HG02759 (cell line): ENCODE results near the gene MMAB.

Experiments
- ATAC-seq: cut with Tn5 transposase; IDR thresholded peaks from one replicate; pipeline ENCODE4 v1.9.1; 2021; ENCODE audit warnings: mild to moderate bottlenecking, moderate library complexity; ENCODE audit not compliant: unreplicated experiment

MMAB gene

DNA sequence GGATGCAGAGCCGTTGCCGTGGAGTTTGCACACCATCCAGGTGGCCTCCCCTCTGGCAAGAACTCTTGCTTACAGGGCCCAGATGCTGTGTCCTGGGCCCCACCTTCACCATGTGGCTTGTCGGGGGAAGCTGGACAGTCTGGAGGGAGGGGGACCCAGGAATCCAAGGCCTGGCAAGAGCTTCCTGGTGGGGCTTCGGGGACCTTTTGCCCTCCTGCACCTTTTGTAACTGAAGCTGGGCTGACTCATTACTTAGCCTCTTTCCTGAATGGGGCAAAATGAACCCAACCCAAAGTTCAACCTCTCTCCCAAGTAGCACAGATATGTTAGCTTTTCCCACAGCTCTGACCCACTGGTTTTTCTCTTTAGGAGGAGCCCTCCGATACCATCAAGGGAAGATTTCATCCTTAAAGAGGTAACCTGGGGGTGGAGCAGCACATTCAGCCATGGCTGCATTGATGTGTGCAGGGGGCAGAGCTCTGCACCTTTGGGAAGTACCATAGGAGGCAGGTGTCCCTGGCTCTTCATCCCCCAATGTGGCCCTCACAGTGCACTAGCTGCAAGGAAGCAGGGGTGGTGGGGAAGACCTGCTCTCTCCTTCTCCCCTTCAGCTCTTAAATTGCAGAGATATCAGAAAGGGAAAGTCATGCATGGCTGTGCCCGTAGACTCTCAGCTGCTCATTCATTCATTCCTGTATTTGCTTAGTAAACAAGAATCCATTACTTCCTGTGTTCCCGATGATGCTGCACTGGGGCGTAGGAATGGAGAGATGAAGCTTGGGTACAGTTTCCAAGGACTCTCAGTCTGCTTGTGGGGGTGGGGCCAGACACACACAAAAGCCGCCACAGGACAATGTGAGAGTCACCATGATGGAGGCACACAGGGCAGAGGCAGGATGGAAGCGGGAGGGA, 13.3 kb upstream of the MMAB start:
- no peak for ATAC-seq

DNA sequence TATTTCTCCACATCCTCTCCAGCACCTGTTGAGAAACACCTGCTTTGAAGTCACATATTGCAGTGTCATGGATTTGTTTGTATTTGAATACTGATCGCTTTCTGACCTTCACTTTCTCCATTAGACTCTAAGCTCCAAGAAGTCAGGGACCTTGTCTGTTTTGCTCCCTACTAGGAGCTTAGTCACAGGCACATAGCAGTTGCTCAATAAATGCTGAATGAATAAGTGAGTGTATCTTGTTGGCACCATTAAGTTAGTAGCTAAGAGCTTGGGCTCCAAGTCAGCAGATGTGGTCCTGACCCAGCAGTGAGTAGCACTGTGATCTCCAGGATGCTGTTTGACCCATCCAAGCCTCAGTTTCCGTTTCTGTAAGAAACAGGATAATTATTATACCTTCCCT, 10.4 kb upstream of the MMAB start:
- no peak for ATAC-seq

DNA sequence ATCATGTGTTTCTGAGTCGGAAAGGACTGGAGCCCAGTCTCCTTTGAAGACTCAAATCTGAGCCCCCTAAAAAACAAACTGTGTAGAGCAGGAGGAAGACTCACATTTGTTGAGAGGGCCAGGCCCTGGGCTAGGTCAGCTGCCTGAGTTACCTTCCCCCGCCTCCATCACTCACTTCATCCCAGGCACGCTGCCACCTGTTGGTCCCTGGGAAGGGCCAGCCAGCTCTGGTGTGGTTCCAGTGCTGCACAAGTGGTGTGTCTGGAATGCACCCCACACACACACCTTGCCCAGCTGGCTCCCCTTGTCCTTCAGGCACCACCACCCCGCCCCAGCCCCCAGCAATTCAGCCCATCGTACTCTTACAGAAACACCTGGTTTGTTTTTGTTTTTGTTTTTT, 9.3 kb upstream of the MMAB start:
- ATAC-seq = no peak

DNA sequence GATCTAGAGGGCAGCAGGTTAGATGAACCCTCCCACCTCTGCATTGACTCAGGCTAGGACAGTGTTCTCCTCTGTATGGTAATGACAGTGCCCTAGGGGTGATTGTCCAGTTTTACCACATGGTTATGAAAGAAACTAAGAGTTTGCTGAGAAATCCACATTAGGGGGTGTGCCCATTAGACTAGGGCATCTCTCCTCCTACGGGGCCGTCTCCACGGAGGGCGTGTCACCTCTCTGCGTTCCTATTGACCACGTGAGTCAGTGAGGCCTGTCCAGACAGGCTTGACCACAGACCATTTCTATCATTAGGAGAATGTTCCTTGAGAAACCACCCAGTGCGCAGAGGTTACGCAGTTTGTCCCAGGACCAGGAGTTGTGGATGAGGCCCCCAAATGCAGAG, 8.6 kb upstream of the MMAB start:
- ATAC-seq = no peak

DNA sequence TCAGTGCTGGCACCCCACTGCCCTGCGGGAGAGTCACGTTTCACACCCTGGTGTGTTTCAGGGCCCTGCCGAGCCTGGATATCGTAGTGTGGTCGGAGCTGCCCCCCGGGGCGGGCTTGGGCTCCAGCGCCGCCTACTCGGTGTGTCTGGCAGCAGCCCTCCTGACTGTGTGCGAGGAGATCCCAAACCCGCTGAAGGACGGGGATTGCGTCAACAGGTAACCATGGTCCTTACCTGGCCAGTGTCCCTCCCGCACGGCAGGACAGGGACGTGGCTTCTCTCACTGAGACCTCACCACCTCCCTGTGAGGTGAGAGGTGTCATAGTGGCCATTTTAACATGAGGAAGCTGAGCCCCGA, 8.0 kb upstream of the MMAB start:
- ATAC-seq = no peak

DNA sequence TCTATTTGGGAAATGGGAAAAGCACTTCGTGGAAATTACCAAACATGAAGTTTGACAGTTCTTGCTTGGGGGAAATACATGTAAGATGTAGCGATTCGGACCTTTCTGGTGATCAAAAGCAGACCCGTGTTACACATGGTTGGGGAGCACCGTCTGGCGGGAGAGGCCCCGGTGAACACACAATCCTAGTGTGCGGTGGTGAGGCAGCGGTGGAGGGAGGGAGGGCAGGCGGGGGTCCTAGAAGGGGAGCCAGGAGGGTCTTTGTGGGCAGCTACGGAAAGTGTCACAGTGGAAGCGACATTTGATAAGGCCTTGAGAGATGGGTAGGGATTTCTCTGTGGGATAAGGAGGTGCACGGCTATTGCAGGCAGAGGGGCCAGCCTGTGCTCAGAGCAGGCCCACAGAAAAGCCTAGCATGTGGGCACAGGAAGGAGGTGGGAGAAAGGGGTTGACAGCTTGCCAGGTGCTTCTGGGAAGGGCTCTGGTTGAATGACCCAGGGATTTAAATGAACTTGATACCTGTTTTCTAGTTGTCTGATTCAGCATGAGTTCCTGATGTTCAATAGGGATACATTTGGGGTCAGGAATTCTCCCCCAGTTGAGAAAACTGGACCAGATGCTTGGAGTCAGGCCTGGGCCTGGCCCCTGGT, 7.5 kb upstream of the MMAB start:
- no peak for ATAC-seq

DNA sequence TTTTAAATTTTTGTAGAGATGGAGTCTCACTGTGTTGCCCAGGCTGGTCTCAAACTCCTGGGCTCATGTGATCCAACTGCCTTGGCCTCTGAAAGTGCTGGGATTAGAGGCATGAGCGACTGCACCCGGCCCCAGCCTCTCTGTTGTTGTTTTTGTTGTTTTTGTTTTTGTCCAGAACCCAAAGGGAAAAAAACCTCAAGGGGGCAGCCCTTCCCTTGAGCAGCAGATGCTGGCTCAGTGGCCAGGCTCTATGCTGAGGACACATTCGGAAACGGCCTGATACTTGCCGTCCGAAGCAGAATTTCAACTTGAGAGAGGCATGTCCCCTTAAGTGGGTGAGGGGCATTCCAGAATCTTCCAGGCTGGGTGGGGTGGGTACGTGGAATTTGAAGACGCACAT, 7.0 kb upstream of the MMAB start:
- ATAC-seq = no peak

DNA sequence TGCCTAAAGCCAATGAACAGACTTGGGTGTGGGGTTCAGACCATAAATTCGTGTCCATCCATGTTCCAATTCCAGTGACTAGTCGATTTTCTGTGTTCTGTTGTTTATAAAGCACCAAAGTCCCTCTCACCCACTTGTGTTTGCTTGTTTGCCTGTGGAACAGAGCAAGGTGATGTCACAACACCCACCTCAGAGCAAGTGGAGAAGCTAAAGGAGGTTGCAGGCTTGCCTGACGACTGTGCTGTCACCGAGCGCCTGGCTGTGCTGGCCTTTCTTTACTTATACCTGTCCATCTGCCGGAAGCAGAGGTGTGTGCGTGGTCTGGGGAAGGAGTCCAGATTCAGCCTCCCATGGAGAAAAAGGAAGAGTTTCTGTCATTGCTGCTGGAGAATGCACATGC, 6.3 kb upstream of the MMAB start:
- no peak for ATAC-seq

DNA sequence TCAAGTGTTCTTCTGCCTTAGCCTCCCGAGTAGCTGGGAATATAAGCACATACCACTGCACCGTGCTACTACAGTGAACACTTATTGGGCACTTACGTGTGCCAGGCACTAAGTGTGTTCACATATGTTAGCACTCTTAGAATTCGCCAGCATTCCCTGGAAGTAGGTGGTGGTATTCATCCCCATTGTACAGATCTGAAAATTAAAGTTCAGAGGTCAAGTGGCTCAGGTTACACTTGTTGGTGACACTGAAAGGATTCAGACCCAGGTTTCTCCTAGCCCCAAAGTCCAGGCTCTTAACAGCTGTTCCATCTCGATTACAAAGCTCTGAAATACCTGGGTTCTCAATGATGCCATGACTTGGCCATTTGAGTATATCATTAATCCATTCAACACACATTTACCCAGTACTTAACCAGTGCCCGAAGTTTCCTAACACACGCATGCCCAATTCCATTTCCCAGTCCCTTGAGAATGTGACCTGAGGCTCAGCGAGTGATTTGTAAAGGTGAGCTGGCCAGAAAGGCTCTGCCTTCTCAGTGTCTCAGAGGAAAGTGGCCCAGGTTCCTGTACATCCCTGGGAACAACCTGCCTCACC, 5.1 kb upstream of the MMAB start:
- no peak for ATAC-seq

DNA sequence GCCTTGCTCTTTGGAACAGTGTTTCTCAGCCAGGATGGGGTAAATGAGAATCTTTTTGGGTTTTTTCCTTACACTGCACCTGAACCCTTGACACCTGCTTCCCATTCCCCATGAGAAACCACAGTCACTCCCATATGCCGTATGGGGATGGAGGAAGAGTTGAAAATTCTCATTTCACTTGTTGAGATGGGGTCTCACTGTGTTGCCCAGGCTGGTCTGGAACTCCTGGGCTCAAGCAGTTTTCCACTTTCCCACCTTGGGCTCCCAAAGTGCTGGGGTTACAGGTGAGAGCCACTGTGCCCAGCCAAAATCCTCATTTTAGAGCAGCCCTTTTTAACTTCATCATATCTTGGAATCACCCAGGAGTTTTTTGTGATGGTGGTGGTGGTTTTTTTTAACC, 4.0 kb upstream of the MMAB start:
- ATAC-seq = no peak

DNA sequence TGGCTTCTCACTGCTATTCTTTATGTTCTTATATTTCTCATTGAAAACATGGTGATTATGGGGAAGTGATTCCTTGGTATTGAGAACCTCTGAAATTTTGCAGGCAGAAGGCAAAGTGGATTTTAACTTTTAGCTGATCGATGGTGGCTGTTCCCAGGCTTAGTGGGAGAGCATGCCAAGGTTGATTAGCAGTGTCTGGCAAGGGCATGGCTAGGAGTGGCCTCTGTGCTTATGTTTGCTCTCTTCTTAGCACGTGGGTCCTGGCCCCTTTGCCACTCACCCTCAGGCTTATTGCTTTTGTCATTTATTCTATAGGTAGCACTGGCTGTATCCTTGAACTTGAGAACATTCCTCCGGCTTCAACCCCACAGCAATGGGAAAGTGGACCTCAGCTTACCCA, 2.4 kb upstream of the MMAB start:
- ATAC-seq = no peak

DNA sequence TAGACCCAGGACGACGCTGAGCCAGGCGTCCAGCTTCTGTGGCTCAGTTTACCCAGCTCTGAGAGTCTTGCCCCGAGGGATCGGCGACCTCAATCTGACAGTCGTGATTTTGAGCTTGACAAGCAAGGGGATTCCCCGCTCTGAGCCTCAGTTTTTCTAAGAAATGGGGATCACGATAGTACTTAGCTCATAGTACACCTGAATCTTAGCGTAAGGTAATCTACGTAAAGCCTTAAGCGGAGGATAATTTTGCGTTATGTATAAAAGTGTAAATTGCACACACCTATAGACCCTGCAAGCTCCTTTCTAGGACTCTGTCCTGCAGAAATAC, 575 bp upstream of the MMAB start:
- no peak for ATAC-seq

DNA sequence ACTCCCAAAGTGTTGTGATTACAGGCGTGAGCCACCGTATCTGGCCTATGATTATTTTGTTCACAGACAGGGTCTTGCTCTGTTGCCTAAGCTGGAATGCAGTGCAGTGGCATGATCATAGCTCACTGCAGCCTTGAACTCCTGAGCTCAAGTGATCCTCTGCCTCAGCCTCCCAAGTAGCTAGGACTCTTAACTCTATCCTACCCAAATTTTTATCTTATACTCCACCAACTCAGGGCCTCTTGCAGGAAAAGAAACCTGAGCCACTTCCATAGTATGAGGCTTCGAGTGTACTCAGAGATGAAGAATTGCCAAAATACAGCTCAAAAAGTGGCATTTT, 828 bp downstream of the MMAB start:
- ATAC-seq = no peak

DNA sequence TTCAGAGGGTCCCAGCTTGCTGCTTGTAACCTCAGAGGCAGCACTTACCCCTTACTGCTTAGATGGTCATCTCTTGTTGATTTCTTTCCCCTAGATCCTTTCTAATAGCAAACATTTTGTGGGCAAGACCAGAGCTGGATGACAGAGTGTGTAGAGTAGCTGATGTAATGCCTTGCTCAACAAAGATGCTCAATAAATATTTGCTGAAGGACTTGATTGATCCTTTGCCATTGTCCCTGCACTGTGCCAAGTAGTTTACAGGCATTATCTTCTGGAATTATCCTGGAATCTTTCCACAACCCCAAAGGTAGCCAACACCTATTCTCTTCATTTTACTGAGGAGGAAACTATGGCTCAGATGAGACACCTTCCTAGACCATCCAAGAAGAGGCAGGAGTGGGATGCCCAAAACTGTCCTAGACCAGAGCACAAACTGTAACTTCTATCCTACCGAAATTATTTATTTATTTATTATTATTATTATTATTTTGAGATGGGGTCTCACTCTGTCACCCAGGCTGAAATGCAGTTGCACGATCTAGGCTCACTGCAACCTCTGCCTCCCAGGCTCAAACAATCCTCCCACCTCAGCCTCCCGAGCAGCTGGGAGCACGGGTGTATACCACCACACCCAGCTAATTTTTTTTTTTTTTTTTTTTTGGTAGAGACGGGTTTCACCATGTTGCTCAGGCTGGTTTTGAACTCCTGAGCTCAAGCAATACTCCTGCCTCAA, 1.4 kb downstream of the MMAB start:
- no peak for ATAC-seq

DNA sequence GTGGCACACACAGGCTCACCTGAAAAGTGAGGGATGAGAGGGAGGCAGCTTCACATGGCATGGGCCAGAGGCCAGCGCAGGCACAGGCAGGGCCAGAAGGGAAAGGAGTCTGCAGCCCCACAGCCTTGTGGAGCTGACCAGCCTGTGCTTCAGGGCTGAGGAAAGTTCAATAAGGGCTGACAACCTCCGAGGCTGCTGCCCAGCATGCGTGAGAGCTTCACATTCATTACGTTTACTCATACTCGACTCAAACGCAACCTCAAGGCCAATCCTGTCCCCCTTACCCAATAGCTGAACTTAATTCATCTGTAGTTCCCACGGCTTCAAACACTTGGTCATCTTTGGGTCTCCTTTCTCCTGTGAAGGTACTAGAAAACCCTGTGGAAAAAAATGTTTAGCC, 4.8 kb downstream of the MMAB start:
- ATAC-seq = no peak

DNA sequence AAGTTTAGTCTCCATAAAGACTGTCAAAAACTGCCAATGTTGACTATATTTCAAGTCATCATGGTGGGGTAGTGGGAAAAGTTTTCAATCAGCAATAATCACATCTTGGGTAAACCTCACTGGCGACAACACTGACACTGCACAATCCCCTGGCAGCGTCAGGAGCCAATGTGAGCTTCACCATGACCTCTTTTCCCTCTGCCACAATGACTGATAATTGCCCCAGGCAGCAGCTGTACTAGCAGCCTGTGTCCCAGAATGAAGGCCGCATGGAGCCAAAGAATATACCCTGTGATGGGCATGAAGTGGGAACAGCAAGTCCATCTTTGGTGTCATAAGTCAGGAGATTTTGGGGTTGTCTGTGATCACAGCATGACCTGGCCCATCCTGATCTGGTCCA, 5.3 kb downstream of the MMAB start:
- no peak for ATAC-seq

DNA sequence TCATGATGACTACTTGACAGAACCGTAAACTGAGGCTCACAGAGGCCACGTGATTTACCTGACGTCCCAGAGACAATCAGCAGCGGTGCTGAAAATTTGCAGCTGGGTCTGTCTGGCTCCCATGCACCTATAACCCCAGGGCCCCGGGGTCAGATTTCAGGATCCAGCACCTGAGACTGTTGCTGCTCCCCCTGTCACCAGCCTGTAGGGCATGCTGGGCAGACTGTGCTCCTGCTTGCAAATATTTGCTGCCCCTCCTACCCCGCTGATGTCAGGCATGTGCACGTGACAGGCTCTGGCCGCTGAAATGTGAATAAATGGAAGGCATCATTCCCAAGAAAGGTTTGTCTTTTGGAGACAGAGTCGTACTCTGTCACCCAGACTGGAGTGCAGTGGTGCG, 6.0 kb downstream of the MMAB start:
- ATAC-seq = no peak

DNA sequence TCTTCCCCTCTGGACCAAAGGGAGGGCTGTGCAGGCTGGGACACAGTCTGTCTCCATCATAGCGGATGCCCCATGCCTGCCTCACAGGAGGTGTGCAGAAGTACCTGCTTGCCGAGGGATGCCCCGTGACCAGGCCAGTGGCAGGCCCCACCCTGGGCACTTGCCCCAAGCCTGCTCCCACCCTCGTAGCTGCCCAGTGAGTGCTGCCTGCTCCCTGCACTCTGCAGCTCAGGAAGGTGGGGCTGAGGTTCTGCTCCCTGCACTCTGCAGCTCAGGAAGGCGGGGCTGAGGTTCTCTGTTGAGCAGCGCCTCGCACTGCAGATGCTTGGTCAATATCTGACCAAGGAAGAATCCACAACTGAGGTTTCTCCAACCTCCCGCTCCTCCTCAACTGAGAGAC, 6.9 kb downstream of the MMAB start:
- ATAC-seq = no peak

DNA sequence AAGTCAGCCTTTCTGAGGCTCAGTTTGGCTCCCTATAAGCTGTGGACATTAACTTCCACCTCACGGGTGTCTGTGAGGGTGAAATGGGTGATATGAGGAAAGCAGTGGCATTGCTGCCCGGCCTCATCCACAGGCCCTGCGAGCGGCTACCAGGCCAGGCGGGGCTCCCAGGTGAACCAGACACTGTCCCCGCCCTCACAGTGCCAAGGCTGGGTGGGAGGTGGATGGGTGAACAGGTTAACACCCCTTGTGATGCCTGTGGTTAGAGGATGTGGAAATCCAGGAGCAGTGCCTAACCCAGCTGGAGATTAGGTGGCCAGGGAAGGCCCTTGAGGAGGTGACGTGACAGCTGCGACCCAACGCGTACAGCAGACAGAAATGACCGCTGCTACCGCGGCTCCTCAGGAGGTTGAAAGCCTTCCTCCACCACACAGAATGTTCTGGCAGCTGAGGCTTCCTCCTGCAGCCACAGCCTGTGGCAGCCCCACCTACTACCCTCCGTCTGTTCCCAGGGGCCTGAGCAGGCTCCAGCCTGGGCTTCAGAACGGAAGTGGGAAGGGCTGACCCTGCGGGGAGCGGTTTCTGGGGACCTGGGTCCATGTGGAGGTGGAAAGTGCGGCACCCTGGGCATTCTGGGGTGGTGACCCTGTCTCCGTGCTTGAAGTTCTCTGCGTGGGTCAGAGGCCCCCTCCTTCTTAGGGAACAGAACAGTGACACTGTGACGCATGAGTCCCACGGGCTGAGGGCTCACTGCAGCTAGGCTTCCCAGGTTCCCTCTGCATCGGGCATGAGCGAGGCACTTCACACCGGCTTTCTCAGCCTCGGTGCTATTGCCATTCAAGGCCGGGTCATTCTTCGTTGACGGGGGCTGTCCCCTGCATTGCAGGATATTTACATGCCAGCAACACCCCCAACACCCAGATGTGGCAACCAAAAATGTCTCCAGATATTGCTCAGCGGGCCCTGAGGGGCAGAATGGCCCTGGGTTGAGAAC, 9.7 kb downstream of the MMAB start:
- ATAC-seq = no peak

DNA sequence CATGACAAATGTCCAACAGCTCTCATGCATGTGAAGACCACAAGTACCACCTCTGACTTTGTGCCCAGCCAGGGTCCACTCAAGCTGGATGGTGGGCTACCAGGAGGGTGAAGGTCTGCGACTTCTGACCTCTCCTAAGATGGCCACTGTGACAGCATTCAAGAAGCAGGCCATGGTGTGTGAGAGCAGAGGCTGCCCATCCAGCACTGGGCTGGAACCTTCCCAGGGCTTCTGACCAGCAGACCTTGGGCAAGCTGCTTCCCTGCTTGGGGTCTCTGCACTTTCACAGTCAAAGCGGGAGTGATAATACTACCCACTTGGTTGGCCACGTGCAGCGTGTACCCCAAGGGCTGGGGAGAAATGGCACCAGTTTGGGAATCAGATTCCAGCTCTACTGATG, 10.4 kb downstream of the MMAB start:
- ATAC-seq = no peak

DNA sequence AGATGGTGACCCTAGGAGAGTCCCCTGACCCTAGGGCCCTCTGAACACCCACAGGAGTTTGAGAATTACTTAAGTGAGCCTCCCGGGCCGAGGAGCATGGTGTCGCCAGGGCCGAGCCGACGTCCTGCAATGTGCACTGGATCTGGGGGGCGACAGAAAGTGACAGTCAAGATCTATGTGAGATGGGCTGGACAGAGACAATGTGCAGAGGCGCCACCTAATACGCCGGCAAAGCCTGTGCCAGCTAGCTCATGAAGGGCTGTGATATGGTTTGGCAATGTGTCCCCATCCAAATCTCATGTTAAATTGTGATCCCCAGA, 11.6 kb downstream of the MMAB start:
- no peak for ATAC-seq
